Neural cell (in vitro differentiated cells): ENCODE measurements around the gene CST9L. TPM values are rescaled to one million over a fixed set of nuclear protein-coding genes. Genes with fewer than 3 reads are reported as not detected.

Source experiments
- H2AFZ ChIP-seq: fragments of 200-600, 300-800 bp; sonication (generic), shearing (Covaris generic); 2 replicates; pipeline ENCODE4 v1.6.0; 2014; ENCODE audit warnings: low read depth, mild to moderate bottlenecking, antibody characterized with exemption, low read length, moderate library complexity
- H3F3A ChIP-seq: fragments of 200-600 bp; shearing (Covaris generic); 2 replicates; pipeline ENCODE4 v1.6.1; 2016; ENCODE audit warnings: mild to moderate bottlenecking, moderate library complexity, mixed read lengths, antibody characterized with exemption, low read length; ENCODE audit not compliant: insufficient read depth, poor library complexity, severe bottlenecking
- H3K27ac ChIP-seq: fragments of 200-600, 300-800 bp; sonication (generic), shearing (Covaris generic); 2 replicates; pipeline ENCODE4 v1.5.1; 2014; ENCODE audit warnings: mild to moderate bottlenecking, low read length, moderate library complexity
- H3K27me3 ChIP-seq: fragments of 300-800, 200-600 bp; sonication (generic), shearing (Covaris generic); 2 replicates; pipeline ENCODE4 v1.6.0; 2014; ENCODE audit warnings: mild to moderate bottlenecking, low read depth, low read length, moderate library complexity; ENCODE audit not compliant: insufficient read depth
- H3K36me3 ChIP-seq: fragments of 300-800, 200-600 bp; sonication (generic), shearing (Covaris generic); 2 replicates; pipeline ENCODE4 v1.5.1; 2014; ENCODE audit warnings: mild to moderate bottlenecking, antibody characterized with exemption, low read length, moderate library complexity; ENCODE audit not compliant: insufficient read depth
- H3K4me2 ChIP-seq: fragments of 300-800, 200-600 bp; sonication (generic), shearing (Covaris generic); 2 replicates; pipeline ENCODE4 v1.6.0; 2014; ENCODE audit warnings: mild to moderate bottlenecking, low read length
- H3K4me3 ChIP-seq: fragments of 300-800, 200-600 bp; sonication (generic), shearing (Covaris generic); 2 replicates; pipeline ENCODE4 v1.5.1; 2014; ENCODE audit warnings: mild to moderate bottlenecking, low read length, moderate library complexity
- H3K79me2 ChIP-seq: fragments of 200-600 bp; shearing (Covaris generic); replicated peaks from 2 replicates; pipeline ENCODE4 v1.6.0; 2014; ENCODE audit warnings: mild to moderate bottlenecking, low read length, moderate library complexity; ENCODE audit not compliant: insufficient read depth
- H3K9ac ChIP-seq: fragments of 300-800, 200-600 bp; sonication (generic), shearing (Covaris generic); 2 replicates; pipeline ENCODE4 v1.6.1; 2016; ENCODE audit warnings: mild to moderate bottlenecking, low read length, mixed read lengths
- H3K9me2 ChIP-seq: fragments of 200-600 bp; shearing (Covaris generic); 2 replicates; pipeline ENCODE4 v1.6.1; 2016; ENCODE audit warnings: mild to moderate bottlenecking, low read length, mixed read lengths; ENCODE audit not compliant: insufficient read depth
- H3K9me3 ChIP-seq: fragments of 200-600, 300-800 bp; sonication (generic), shearing (Covaris generic); 2 replicates; pipeline ENCODE4 v1.6.1; 2016; ENCODE audit warnings: mild to moderate bottlenecking, mixed run types, low read length, moderate library complexity, mixed read lengths
- H4K20me1 ChIP-seq: fragments of 200-600 bp; shearing (Covaris generic); 2 replicates; pipeline ENCODE4 v1.6.1; 2016; ENCODE audit warnings: mild to moderate bottlenecking, mixed run types; ENCODE audit not compliant: insufficient read depth
- CTCF ChIP-seq: fragments of 450-650 bp; IDR thresholded peaks from 2 replicates; pipeline ENCODE4 v1.5.1; 2014; ENCODE audit warnings: antibody characterized with exemption, mild to moderate bottlenecking, moderate library complexity; ENCODE audit not compliant: poor library complexity, severe bottlenecking
- EP300 ChIP-seq: fragments of 450-650 bp; conservative IDR thresholded peaks from 2 replicates; pipeline ENCODE4 v1.6.1; 2014; ENCODE audit warnings: antibody characterized with exemption, mild to moderate bottlenecking, moderate library complexity; ENCODE audit not compliant: poor library complexity, severe bottlenecking
- EZH2 ChIP-seq: fragments of 200-600, 300-800 bp; shearing (Covaris generic), sonication (generic); IDR thresholded peaks from 2 replicates; pipeline ENCODE4 v1.6.1; 2014; ENCODE audit warnings: antibody characterized with exemption, low read length, borderline replicate concordance, mild to moderate bottlenecking; ENCODE audit not compliant: insufficient read depth, poor library complexity, severe bottlenecking
- MXI1 ChIP-seq: fragments of 450-650 bp; conservative IDR thresholded peaks from 2 replicates; pipeline ENCODE4 v1.6.1; 2014; ENCODE audit warnings: antibody characterized with exemption, mild to moderate bottlenecking; ENCODE audit not compliant: poor library complexity, severe bottlenecking
- POLR2AphosphoS5 ChIP-seq: IDR thresholded peaks from 2 replicates; pipeline ENCODE4 v1.6.1; 2012
- RAD21 ChIP-seq: fragments of 450-650 bp; conservative IDR thresholded peaks from 2 replicates; pipeline ENCODE4 v1.6.1; 2014; ENCODE audit warnings: antibody characterized with exemption, mild to moderate bottlenecking, moderate library complexity
- REST ChIP-seq: IDR thresholded peaks from 2 replicates; pipeline ENCODE4 v1.6.1; 2012; ENCODE audit warnings: borderline replicate concordance
- SMC3 ChIP-seq: fragments of 450-650 bp; conservative IDR thresholded peaks from 2 replicates; pipeline ENCODE4 v1.6.1; 2014; ENCODE audit warnings: antibody characterized with exemption, mild to moderate bottlenecking, moderate library complexity; ENCODE audit not compliant: poor library complexity
- TAF1 ChIP-seq: IDR thresholded peaks from 2 replicates; pipeline ENCODE4 v1.6.1; 2012; ENCODE audit warnings: low read depth
- polyA plus RNA-seq: library from polyadenylated mRNA; depleted of rRNA; stranded (reverse); fragments of >200 nt; gene quantifications from 2 replicates; pipeline ENCODE4 v1.2.3, GENCODE V29; 2014

Gene CST9L
- polyA plus RNA-seq, 1 donor from 2014 or later = not detected

- Histone ChIP-seq H4K20me1 (no peaks in the 10 kb centered on the region), H3K9me2 (no peaks in the 10 kb centered on the region), H3K9ac (no peak overlapping the region), H3K79me2 (no peaks in the 10 kb centered on the region), H3K9me3 (no peaks in the 10 kb centered on the region), H3K27me3 (no peaks in the 10 kb centered on the region), H3K36me3 (no peaks in the 10 kb centered on the region), H3K27ac (no peak overlapping the region), H3K4me3 (no peak overlapping the region), H3F3A (no peaks in the 10 kb centered on the region), H3K4me2 (no peak overlapping the region), H2AFZ (no peak overlapping the region)
- TF ChIP-seq TAF1 (no peak), EZH2 (no peak), SMC3 (no peak), REST (no peak), RAD21 (no peak), POLR2AphosphoS5 (no peak), CTCF (no peak), EP300 (no peak), MXI1 (no peak)
Measured at GRCh38 chr20:23541776-23542175, 26.5 kb downstream of the CST9L start.

GRCh38 chr20:23541330-23541729 lies 27.0 kb downstream of the CST9L start:
- Histone ChIP-seq H2AFZ (no peak overlapping the region), H4K20me1 (no peaks in the 10 kb centered on the region), H3K9me2 (no peaks in the 10 kb centered on the region), H3K79me2 (no peaks in the 10 kb centered on the region), H3K9me3 (no peaks in the 10 kb centered on the region), H3K9ac (no peak overlapping the region), H3K27me3 (no peaks in the 10 kb centered on the region), H3K4me2 (no peak overlapping the region), H3K36me3 (no peaks in the 10 kb centered on the region), H3K4me3 (no peak overlapping the region), H3F3A (no peaks in the 10 kb centered on the region), H3K27ac (no peak overlapping the region)
- TF ChIP-seq CTCF = no peak
- no peak for TF ChIP-seq SMC3
- TF ChIP-seq TAF1 = no peak
- no peak for TF ChIP-seq MXI1
- TF ChIP-seq EZH2 = no peak
- TF ChIP-seq REST = no peak
- no peak for TF ChIP-seq EP300
- no peak for TF ChIP-seq RAD21
- TF ChIP-seq POLR2AphosphoS5 = no peak
